HG03039 (cell line): ENCODE measurements around the gene ADCK2.
"Not testable (repeated sequence)": the region's sequence is repeated elsewhere in the genome, so short reads cannot be mapped to it uniquely, and the experiment has no call there.

Experiments
- ATAC-seq: cut with Tn5 transposase; IDR thresholded peaks from one replicate; pipeline ENCODE4 v1.9.1; 2021; ENCODE audit warnings: mild to moderate bottlenecking, moderate library complexity; ENCODE audit not compliant: unreplicated experiment

ADCK2 gene

GRCh38 chr7:140734096-140734495, 61.4 kb downstream of the ADCK2 start:
- no peak for ATAC-seq

DNA sequence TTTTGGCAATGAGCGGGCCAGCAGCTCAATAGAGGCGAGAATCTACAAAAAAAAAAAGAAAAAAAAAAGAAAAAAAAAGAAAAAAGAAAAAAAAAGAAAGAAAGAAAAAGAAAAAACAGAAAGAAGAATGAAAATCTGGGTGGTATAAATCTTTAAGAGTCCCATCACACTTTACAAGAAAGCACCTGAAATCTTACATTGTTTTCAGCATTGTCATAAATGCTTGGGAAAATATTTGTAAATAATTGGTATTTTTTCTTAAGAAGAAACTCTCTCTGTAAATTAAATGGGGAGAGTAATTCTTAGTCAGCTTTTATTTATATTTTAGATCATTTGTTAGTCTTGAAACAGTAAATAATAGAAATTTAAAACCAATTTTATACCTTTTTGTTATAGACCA, 62.0 kb downstream of the ADCK2 start:
- ATAC-seq, result no peak

GRCh38 chr7:140738280-140738679, 65.5 kb downstream of the ADCK2 start:
- no peak for ATAC-seq

DNA sequence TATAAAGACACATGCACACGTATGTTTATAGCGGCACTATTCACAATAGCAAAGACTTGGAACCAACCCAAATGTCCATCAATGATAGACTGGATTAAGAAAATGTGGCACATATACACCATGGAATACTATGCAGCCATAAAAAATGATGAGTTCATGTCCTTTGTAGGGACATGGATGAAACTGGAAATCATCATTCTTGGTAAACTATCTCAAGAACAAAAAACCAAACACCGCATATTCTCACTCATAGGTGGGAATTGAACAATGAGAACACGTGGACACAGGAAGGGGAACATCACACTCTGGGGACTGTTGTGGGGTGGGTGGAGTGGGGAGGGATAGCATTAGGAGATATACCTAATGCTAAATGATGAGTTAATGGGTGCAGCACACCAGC, 70.5 kb downstream of the ADCK2 start:
- not testable (repeated sequence) for ATAC-seq

GRCh38 chr7:140744005-140744404, 71.3 kb downstream of the ADCK2 start:
- no peak for ATAC-seq
